NCI-H460 (cell line): ENCODE measurements around the gene CDC42SE1. TPM values are rescaled to one million over a fixed set of nuclear protein-coding genes. Genes with fewer than 3 reads are reported as not detected.
A peak's percentile ranks its signal among the peaks of the same experiment; 100 is the strongest.
"Not testable (repeated sequence)": the region's sequence is repeated elsewhere in the genome, so short reads cannot be mapped to it uniquely, and the experiment has no call there.

Source experiments
- DNase-seq: peaks from one replicate; pipeline ENCODE4 v3.0.0-alpha.2; 2016; ENCODE audit warnings: low read depth; ENCODE audit errors: extremely low read depth
- polyA plus RNA-seq: library from polyadenylated mRNA; depleted of rRNA; stranded (reverse); fragments of >200 nt; gene quantifications from 2 replicates; pipeline ENCODE4 v1.2.3, GENCODE V29; 2014; cell fraction: nucleus; rRNA removed
- total RNA-seq: library from RNA; depleted of rRNA; stranded (reverse); fragments of >200 nt; shearing (Covaris generic); gene quantifications from 2 replicates; pipeline ENCODE4 v1.2.3, GENCODE V29; 2014; rRNA removed

The CDC42SE1 gene, protein sequence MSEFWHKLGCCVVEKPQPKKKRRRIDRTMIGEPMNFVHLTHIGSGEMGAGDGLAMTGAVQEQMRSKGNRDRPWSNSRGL
- total RNA-seq, result 100 and 101 TPM in 2 replicates
- polyA plus RNA-seq, result 101 and 114 TPM in 2 replicates

DNA sequence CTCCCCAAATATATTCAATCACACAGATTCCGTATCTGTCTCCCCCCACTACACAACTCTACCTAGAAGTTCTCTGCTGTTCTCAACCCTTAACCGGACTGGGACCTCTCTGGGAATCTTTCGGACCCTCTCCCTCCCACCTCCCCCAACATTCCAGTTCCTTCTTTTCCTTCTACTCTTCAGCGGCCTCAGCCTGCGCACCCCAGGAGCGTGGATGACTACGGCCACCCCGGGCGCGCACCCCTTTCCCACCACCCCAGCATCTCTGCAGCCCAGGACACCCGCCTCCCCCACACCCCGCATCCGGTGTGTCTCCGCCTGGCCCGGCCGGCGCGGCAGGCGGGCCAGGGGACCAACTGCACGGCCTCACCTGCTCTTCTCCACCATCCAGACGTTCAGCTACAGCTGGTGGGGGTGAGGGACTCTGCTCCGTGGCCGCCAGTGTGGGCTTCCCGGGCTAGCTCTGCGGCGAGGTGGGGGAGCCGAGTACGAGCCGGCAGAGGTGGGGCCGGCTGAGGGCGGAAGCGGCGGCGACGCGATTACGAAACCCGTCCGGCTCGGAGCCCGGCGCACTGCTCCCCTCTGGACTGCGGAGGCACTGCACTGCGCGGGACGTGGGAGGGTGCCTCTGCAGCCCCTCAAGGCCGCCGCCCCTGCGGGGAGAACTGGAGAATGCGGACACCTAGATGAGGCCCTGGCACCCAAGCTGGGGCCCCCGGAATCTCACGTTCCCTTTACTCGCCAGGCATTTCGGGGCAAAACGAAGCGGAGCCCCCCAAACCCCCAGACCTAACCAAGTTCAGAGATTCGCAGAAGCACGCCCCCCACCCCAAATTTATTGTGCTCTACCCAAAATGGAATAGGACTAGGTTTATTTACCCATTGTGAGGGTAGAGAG is at the start of gene CDC42SE1:
TSS of gene CDC42SE1 (minus strand) at position 514 of the 898 bp plus-strand sequence. CDS start 3,892 bp downstream, outside the sequence.
- peak; percentile 82 for DNase-seq

DNA sequence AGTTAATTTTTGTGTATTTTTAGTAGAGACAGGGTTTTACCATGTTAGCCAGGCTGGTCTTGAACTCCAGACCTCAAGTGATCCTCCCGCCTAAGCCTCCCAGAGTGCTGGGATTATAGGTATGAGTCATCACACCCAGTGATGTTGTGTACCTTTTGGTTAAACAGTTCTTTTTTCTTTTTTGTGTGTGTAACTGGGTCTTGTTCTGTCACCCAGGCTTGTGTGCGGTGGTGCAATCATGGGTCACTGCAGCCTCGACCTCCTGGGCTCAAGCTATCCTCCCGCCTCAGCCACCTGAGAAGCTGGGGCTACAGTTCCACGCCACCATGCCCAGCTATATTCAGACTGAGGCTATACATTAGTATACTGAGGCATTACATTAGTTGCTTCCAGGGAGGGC is 48.9 kb upstream of the CDC42SE1 start:
- DNase-seq, result no peak

DNA sequence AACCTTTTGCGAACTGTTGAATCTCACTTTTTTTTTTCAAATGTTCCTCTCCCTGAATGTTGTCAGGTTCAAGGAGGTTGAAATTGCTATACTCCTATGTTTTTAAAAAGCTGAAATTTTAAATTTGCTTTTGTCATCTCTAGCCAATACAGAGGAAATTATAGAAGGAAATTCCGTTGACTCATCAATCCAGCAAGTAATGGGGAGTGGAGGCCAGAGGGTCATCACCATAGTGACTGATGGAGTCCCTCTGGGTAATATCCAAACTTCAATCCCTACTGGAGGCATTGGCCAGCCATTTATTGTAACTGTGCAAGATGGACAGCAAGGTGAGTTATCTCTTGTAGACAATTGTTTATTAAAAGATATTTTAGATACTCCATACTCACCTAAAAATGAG is 47.5 kb upstream of the CDC42SE1 start:
- no peak for DNase-seq

DNA sequence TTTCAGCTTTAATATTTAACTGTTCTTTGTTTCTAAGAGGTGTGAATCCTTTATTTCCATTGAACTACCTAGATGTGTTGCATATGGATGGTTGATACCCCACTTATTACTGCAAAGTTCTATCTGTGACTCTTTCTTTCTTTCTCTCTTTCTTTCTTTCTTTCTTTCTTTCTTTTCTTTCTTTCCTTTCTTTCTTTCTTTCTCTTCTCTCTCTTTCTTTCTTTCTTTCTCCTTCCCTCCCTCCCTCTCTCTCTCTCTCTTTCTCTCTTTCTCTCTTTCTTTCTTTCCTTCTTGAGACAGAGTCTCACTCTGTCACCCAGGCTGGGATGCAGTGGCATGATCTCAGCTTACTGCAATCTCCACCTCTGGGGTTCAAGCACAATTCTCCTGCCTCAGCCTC is 45.2 kb upstream of the CDC42SE1 start:
- DNase-seq, result no peak

DNA sequence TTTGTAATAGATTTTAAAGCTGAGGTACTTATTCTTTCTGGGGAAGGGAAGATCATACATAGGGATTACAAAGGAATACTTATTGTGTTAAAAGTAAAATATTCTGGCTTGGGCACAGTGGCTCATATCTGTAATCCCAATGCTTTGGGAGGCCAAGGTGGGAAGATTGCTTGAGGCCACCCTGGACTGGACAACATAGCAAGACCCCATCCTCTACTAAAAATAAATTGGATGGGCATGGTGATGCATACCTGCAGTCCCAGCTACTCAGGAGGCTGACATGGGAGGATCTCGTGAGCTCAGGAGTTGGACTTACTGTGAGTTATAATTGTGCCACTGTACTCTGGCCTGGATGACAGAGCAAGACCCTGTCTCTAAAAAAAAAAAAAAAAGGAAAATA is 38.7 kb upstream of the CDC42SE1 start:
- no peak for DNase-seq

DNA sequence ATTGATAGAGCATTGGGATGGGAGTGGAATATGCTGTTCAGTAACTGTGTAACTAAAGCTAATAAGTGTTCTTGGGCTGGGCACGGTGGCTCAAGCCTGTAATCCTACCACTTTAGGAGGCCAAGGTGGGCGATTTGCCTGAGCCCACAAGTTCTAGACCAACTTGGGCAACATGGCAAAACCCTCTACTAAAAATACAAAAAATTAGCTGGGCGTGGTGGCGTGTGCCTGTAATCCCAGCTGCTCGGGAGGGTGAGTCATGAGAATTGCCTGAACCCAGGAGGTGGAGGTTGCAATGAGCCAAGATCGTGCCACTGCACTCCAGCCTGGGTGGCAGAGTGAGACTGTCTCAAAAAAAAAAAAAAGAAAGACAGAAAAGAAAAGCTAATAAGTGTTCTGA is 38.0 kb upstream of the CDC42SE1 start:
- not testable (repeated sequence) for DNase-seq

DNA sequence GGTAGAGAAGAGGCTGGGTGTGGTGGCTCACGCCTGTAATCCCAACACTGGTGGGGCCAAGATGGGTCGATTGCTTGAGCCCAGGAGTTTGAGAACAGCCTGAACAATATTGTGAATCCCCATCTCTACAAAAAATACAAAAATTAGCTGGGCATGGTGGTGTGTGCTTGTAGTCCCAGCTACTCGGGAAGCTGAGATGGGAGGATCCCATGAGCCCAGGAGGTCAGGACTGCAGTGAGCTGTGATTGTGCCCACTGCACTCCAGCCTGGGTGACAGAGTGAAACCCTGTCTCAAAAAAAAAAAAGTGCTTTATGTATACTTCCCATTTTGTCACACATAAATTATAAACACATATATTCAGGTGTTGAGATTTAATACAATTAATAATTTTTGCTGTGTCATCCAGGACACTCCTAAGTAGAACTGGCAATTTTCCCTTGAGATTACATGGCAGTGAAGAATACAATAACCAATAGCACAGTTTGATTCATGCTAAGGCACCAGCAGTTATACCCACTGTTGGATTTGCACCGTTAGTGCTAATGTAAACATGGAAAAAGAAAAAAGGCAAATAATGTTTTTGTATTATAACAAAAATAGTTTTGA is 26.6 kb upstream of the CDC42SE1 start:
- DNase-seq, result no peak

DNA sequence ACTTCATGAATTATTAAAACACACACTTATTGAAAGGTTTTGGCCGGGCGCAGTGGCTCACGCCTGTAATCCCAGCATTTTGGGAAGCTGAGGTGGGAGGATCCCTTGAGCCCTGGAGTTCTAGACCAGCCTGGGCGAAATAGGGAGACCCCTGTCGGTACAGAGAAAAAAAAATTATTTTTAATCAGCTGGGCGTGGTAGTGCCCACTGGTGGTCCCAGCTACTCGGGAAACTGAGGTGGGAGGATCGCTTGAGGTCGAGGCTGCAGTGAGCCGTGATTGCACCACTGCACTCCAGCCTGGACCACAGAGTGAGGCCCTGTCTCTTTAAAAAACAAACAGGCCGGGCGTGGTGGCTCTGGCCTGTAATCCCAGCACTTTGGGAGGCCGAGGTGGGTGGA is 12.8 kb upstream of the CDC42SE1 start:
- DNase-seq, result no peak

DNA sequence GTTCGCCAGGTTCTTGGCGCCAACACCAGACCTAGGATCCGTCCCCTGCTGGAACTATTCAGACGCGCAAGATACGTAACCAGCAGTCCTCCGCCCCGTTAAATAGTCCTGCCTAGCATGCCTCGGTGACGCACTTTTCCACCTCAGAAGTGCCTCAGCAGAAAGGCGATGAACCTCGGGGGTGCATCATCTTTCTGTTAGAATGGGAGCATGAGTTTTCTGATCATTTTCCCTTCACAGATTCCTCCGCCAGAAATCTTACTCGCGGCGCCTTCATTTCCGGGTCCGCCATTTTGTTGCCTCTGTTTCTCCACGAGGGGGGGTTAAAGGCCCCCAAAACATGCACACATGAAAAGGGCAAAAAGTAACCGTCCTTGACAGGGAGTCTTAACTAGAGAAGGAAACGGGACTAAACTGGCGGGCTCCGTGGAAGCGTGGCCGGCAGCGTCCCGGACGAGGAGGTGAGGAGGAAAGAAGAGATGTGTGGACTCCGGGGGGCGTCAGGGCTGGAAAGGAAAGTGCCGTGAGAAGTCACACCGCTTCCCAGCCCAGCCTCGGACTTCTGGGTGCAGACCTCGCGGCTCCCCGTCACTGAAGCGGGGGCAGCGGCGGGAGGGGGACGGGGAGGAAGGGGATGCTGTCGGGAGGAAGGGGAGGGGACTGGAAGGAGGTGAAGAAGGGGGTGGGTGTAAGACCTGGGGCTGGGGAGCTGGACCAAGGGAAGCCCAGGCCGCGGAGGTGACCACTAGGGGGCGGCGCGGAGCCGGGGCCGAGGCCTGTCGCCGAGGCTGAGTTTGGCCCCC is 11.3 kb upstream of the CDC42SE1 start, which contains the start of gene GABPB2:
TSS of gene GABPB2 (plus strand) at position 288 of the 803 bp plus-strand sequence. CDS start 17,429 bp downstream, outside the sequence.
- DNase-seq, result peak; percentile 96

DNA sequence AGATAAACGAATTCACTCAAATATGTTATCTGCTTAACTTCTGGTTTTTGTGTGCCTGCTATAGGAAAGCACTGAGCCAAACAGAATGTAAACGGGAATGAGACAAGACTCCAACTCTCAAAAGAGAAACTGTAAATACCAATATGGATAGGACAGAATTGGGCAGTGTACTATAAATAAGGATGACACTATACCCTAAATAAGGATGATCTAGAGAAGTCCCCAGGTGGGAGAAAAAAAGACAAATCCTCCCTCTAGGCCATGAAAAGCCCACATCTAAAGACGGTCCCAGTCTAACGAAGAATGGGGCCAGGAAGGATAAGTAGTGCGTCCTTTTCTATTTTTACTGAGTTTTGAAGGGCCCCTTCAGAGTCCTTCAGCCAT is 9.7 kb upstream of the CDC42SE1 start:
- no peak for DNase-seq

DNA sequence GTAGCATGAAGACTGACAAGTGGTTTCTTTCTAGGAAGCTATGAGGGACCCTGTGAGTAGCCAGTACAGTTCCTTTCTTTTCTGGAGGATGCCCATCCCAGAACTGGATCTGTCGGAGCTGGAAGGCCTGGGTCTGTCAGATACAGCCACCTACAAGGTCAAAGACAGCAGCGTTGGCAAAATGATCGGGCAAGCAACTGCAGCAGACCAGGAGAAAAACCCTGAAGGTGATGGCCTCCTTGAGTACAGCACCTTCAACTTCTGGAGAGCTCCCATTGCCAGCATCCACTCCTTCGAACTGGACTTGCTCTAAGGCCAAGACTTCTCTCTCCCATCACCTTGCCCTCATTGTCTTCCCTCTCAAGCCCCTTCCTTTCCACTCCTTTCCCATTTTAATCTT is 7.8 kb upstream of the CDC42SE1 start:
- no peak for DNase-seq

DNA sequence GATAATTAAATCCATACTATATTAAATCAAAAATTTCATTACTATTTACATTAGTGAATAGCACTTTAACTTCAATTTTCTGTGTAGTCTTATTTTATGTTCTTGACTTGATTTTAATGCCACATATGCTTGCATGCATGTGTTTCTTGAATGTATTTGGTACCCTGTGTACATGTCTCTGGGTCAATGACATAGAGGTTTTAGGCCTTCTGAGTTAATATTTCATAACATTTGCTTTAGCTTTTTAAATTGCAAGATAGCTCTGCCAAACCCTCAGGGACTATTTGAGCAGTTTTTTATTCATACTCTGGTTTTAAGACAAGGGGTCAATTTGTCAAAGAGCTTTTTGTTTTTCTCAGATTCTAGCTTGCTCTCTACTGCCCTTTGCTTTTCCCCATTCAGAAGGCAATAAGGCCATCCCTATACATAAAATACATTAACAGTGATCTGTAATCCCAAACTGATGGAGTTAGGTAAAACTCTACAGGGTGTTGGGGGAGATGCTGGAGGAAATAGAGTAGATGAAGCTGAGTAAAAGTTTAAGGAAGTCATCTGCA is 5.7 kb upstream of the CDC42SE1 start:
- no peak for DNase-seq

DNA sequence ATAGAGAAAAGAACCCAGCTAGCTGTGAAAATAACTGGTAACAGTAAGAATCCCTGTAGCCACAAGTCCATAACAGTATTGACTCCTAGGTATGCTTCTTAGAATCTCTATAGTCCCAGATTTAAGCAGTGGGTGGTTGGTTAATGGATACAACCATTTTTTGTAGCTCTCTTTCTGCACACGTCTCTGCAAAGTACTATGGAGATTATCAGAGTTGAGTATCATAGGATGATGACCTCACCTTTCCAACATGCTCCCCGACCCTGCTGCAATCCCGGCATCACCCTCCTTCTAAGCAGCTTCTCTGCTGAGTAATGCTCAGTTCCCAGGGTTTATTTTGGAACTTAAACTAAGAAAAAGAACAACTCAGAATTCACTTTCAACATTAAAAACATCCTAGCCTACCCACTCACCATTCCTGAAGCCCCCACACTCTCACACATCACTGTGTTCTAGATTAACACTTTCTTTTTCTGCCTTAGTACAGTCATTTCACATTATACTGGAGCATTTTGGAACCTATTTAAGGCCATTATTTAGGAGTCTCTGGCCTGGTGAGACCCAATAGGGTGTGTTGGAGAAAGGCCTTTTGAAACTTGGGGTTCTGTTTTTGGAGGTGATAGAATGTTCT is 3.4 kb upstream of the CDC42SE1 start:
- no peak for DNase-seq

DNA sequence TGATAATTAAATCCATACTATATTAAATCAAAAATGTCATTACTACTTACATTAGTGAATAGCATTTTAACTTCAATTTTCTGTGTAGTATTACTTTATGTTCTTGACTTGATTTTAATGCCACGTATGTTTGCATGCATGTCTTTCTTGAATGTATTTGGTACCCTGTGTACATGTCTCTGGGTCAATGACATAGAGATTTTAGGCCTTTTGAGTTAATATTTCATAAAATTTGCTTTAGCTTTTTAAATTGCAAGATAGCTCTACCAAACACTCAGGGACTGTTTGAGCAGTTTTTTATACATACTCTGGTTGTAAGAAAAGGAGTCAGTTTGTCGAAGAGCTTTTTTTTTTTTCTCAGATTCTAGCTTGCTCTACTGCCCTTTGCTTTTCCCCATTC is 2.3 kb upstream of the CDC42SE1 start:
- DNase-seq, result no peak

DNA sequence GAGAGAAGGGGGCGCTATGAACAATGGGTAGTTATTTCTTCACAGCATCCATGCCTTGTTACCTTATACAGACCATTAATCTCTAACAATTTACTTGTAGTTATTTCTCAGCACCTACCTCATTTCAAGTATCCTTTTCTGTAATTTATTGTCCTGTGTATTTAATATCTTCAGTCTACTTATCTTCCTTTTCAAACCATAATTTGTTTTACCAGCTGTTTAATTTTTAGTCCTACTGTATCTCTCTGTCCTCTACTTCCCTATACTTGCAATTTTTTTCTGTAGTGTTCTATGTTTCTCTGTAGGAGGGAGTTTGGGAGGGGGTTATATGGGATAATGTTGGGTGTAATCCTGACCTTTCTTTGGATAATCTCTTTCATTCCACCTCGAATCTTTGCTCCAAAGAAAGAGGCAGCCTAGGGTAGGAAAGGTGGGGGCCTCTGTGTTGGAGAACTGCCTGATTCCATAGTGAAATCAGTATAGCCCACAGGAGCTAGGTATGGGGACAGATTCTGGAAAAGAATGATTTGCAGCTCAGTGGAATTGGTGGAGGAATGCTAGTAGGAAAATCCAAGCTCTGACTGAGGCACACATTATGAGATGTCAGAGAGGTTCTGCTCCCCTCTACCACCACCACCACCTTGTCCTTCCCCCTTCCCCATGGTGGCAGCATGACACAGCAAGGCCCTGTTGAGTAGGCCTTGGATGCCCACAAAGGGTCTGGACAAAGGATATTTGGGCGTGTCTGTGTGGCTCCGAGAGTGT is 1.4 kb upstream of the CDC42SE1 start:
- DNase-seq, result peak; percentile 56

DNA sequence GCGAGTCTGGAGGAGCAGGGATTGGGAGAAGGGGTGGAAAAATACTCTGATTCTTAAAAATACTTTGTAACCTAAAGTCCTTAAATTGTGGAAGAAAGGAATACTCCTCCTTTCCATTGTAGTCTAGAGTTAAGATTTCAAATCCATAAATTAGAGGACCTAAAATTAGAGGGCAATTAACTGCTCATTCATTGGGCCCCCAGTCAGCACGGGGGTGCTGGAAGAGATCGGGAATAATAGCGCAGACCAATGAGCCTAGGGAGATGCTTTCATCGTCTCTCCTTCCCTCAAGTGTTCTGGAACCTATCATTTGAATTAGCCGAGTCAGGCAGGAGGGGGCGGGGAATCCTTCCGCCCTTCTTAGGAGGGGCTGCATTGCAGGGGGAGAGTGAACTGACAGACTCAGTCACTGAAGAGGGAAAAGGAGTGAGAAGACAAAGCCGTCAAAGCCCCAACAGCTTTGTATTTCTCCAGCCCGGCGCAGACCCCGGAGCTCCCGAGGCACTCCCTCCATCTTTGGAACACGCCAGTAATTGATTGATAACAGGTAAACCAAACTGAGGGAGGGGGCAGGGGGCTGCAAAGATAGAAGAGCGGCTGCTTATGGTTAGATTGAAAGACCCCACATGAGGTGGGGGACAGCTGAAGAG is 710 bp upstream of the CDC42SE1 start, which contains the start of gene MLLT11:
TSS of gene MLLT11 (plus strand) at position 391 of the 650 bp plus-strand sequence. CDS start 6,828 bp downstream, outside the sequence.
- DNase-seq, result peak; percentile 75

DNA sequence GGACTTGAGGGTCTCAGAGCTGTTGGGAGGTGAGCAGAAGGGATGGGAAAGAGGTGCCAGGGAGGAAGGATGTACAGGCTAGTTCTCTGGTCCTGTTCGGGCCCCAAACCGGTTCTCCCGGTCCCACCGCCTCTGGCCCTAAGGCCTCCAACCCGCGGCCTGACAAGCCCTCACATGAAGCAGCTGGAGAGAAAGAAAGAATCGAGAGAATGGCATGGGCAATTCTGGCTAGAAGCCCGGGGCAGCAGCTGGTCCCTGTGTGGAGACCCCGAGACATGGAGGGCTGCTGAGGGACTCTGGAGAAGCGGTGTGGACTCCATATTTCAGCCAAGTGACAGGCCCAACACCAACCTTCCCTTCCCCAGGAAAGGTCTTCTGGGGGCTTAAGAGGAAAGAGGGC is 730 bp downstream of the CDC42SE1 start:
- no peak for DNase-seq

DNA sequence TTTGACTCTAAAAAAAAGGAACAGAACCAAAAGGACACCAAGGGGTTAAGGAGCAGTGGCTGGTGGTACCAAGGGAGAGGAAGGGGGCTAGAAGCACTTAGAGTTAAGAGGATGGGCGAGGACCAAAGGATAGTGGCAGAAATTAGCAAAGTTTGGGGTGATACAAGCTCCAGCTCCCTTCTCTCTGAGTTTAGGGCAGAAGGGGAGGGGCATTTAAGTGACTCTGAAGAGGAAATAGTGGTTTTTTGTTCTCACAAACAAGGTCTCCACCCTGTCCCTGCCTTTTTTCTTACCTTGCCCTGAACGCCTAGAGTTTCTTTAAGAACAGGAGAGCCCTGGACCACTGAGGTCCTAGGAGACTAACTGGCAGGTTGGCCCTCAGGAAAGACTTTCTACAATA is 3.3 kb downstream of the CDC42SE1 start:
- no peak for DNase-seq

DNA sequence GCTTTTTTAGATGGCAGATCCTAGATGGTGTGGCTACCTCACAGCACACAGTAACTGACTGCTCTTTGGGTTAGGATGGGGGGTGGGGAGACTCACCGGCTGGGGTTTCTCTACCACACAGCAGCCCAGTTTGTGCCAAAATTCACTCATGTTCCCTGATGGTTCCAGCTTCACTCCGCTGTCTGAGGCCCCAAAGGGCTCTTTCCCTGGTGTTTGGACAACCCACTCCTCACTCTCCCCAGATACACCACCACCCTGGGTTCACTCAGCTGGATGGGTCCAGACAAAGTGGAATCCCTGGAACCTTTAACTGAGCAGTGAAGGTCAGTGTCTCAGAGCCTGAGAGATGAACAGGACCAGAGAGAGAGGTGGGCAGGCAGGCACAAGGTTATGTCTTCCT is 3.8 kb downstream of the CDC42SE1 start:
- no peak for DNase-seq
